ENCODE data around the gene GABRB3.
A peak's percentile ranks its signal among the peaks of the same experiment; 100 is the strongest.

The GABRB3 gene

GRCh38 chr15:26673445-26673844 lies 99.4 kb downstream of the GABRB3 start:
- no peak for DNase-seq

GRCh38 chr15:26670116-26670515 lies 102.8 kb downstream of the GABRB3 start:
- DNase-seq: no peak

DNA sequence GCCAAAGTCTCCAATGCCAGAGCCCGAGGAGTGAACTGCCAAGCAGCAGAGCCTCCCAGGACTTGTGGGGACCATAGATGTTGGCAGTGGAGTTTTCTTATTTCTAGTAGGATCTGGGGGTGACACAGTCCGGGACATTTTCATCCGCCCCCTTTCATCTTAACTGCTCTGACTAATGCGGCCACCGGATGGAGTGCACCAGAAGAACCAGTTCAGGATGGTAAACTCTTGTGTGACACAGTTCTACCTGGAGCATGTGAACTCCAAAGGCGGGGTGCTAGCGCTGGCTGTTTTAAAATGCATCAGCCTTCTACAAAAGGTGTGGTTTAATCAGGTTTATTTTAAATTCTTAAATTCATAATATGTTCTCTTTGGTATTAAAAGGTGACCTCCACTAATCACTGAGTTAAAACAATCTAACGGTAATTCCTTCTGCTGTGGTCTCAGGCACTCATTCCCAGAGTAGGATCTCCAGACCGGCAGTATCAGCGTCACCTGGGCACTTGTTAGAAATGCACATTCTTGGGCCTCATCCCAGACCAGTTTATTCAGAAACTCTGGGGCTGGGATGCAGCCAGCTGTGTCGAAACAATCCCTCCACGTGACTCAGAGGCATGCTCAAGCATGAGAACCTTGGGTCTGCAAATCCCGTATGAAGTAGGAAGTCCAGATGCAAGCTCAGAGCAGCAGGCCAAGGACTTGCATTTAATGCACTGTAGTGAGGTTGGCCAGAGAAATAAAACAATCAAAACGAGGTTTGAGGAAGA lies 105.5 kb downstream of the GABRB3 start:
- DNase-seq: no peak

DNA sequence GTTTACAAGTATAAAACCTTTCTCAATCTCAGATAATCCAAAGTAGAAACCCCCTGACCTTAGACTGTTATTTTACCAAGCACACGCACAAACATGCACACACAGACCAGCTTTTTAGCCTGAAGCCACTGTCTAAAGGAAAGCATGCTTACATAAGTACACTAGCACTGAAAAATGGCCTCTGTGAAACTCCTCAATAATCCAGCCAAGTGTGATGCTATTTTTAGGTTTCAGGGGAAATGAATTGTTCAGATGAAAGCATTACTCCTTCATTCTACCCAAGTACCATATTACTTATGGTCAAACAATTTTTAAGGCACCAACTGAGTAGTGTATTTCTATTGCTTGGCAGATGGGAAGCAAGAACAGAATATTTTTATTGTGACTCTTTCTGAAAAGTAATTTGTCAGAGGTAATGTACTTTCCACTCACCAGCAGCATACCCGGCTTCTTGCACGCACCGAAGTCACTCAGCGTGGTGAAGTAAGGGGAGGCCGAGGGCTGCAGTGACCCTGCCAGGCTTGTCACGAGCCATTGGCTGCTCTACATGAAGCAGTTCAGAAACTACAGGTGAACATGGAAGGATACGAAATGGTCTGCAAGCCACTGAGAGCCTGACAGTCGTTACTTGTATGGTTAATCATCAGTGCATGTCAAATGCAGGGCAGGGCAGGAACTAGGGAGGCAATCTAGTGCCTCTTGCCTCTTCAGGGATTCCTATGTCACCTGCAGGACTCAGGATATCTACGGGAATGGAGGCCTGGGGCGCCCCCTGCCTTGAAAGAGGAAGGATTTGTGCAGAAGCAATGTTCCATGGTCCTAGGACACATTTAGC lies 106.7 kb downstream of the GABRB3 start:
- no peak for DNase-seq

DNA sequence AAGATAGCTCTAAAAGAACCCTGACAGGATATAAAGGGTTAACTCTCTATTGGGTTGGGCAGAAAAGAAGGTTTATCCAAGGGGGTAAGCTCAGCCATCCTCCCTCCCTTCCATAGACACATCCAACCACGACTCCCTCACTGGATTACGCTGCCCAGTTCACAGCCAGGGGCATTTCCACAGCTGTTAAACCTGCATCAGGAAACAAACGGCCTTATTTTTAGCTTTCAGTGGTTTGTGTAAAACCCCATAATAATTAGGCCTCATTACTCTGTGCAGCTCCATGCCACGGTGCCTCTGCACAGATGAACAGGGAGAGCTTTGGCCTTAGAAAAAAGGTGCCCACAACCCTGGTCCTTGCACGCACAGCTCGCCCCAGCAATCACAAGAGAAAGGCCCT lies 110.6 kb downstream of the GABRB3 start:
- no peak for DNase-seq

DNA sequence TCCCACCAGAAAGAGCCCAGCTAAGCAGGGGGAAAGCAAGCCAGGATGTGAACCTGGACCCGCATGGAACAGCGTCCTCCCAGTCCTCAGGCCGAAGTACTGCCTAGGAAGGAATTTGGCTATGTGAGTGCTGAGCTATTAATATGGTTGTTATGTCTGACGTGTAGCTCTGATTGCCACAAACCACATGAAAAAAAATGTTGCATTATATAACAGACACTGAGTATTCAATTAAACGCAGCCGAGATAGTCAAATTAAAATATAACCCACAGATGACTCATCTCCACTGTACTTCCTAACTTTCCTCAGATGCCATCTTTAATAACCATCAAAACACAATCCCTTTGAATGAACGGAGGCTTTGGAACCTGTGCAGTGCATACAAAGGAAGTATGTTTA lies 111.1 kb downstream of the GABRB3 start:
- DNase-seq: no peak

GRCh38 chr15:26661107-26661506 lies 111.8 kb downstream of the GABRB3 start:
- DNase-seq: no peak

GRCh38 chr15:26660241-26660640 lies 112.6 kb downstream of the GABRB3 start:
- no peak for DNase-seq

GRCh38 chr15:26658290-26658689 lies 114.6 kb downstream of the GABRB3 start:
- DNase-seq: no peak

DNA sequence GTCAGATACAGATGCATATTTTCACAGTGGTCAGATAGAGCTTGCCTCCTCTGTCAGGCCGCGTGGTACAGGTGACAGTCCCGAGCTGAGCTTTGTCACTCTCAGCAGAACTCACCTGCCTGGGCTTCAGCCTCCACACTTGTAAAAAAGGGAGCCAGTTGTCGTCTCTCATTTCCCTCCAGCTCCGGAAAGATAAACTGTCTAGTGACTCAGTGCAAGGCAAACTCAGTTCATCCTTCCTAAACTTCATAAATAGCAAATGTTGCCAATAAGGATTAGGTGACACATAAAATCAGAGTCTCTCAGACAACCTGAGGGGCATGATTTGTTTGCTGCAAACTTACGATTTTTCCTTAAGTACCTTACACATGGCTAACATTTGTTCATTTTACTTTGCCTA lies 116.8 kb downstream of the GABRB3 start:
- DNase-seq: no peak

- no peak for DNase-seq
Observed at GRCh38 chr15:26651909-26652308, 121.0 kb downstream of the GABRB3 start.

- no peak for DNase-seq
Observed at GRCh38 chr15:26648676-26649075, 124.2 kb downstream of the GABRB3 start.

DNA sequence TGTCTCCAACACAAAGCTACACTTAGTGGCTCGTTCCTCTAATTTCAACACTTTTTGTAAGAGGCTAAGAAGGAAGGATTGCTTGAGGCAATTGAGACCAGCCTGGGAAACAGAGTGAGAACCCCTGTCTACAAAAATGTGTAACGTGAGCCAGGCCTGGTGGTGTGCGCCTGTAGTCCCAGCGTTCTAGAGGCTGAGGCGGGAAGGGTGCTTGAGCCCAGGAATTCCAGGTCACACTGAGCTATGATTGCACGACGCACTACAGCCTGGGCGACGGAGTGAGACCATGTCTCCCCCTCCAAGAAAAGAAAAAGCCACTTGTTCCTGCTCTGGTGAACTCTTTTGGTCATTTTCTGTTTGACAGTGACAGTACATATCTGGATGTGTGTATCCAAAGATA lies 127.9 kb downstream of the GABRB3 start:
- no peak for DNase-seq

GRCh38 chr15:26641144-26641543 lies 131.7 kb downstream of the GABRB3 start:
- no peak for DNase-seq

- no peak for DNase-seq
Observed at GRCh38 chr15:26640601-26641000, 132.3 kb downstream of the GABRB3 start.

GRCh38 chr15:26639966-26640365 lies 132.9 kb downstream of the GABRB3 start:
- DNase-seq: no peak

DNA sequence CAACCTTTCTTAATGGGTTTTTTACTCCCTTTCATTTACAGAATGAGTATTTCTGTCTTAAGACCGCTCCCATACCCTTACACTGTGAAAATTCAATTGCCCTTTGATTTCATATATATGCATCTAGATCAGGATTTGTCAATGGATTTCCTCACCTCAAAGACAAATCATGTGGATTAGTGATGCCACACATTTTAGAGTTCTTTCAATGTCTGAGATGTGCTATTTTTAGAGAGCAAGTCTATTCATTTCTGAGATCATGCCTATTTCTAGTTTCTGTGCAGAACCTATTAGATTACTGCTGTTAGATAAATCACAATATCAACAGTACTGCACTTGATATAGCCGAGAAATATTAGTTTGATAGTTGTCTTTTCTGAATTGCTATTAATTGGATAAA lies 137.3 kb downstream of the GABRB3 start:
- DNase-seq: no peak

DNA sequence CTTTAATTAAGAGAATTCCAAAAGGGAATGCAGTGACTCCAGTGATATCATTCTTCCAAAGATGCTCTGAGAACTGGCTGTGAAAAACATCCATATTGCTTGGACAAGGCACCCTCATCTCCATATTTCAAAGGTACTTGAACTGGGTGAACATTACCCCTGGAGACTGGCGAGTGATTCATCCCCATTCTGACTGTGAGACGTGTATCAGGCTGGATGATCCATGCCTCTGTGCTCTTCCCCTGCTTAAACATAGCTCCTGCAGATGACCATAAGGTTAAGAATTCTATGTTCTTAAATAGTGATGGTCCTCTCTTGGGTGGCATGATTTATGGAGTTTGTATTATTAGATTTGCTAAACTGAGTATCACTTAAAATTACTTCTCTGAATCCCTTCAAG lies 137.8 kb downstream of the GABRB3 start:
- DNase-seq: no peak

- DNase-seq: no peak
Observed at GRCh38 chr15:26634319-26634718, 138.5 kb downstream of the GABRB3 start.

GRCh38 chr15:26632500-26632899 lies 140.4 kb downstream of the GABRB3 start:
- no peak for DNase-seq

GRCh38 chr15:26631894-26632293 lies 141.0 kb downstream of the GABRB3 start:
- DNase-seq: no peak

- no peak for DNase-seq
Observed at GRCh38 chr15:26630857-26631256, 142.0 kb downstream of the GABRB3 start.

- DNase-seq: peak; percentile 40
Observed at GRCh38 chr15:26628879-26629529, 143.9 kb downstream of the GABRB3 start.

DNA sequence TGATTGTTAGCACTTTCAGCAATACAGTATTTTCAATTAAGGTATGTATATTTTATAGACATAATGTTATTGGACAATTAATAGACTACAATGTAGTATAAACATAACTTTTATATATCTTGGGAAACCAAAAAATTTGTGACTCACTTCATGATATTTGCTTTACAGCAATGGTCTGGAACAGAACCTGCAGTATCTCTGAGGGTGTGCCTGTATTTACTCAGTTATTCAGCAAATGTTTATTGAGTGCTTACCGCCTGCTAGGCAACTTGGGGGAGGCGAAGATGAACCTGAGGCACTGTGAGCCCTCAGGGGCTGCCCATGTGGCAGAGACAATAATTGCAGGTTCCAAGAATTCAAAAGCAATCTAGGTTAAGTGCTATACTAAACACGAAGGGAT lies 144.8 kb downstream of the GABRB3 start:
- DNase-seq: no peak
